Thyroid gland (tissue), 4 donors: Measurements from ENCODE around the gene BTN1A1. TPM values are rescaled to one million over a fixed set of nuclear protein-coding genes. Genes with fewer than 3 reads are reported as not detected.

Source experiments
- DNase-seq, 2 donors: peaks; one replicate each; pipeline ENCODE4 v3.0.0-alpha.2; 2019
- H3K27ac ChIP-seq, 3 donors: fragments of 200-600 bp; sonication (generic); 1 replicate in 2 of 3; 2 replicates in 1 of 3; pipeline ENCODE4 v1.5.1; 2016 to 2019; ENCODE audit warnings: mild to moderate bottlenecking in 1 of 3, moderate library complexity in 1 of 3
- H3K27me3 ChIP-seq: fragments of 200-600 bp; sonication (generic); one replicate; pipeline ENCODE4 v1.5.1; 2019
- H3K36me3 ChIP-seq, 2 donors: fragments of 200-600 bp; sonication (generic); one replicate each; pipeline ENCODE4 v1.5.1; 2016 to 2019
- H3K4me1 ChIP-seq, 2 donors: fragments of 200-600 bp; sonication (generic); one replicate each; pipeline ENCODE4 v1.5.1; 2017 to 2019
- H3K4me3 ChIP-seq, 3 donors: fragments of 200-600 bp; sonication (generic); replicated peaks in 1 of 3; 1 replicate in 2 of 3; 2 replicates in 1 of 3; pipeline ENCODE4 v1.5.1; 2016; ENCODE audit warnings: mild to moderate bottlenecking in 1 of 3
- H3K9me3 ChIP-seq: fragments of 200-600 bp; sonication (generic); one replicate; pipeline ENCODE4 v1.5.1; 2017
- CTCF ChIP-seq, 6 experiments: fragments of 200-600 bp in 3 of 6; fragments of 450-650 bp in 3 of 6; sonication (generic) in 3 of 6; IDR thresholded peaks; one replicate each; pipeline ENCODE4 v1.5.1; 2016 to 2019; ENCODE audit warnings: antibody characterized with exemption in 6 of 6, mild to moderate bottlenecking in 2 of 6, inconsistent platforms in 1 of 6, moderate library complexity in 1 of 6
- POLR2A ChIP-seq, 2 donors: fragments of 450-650 bp; IDR thresholded peaks; one replicate each; pipeline ENCODE4 v1.6.1; 2017; ENCODE audit warnings: antibody characterized with exemption in 2 of 2, mild to moderate bottlenecking in 2 of 2, moderate library complexity in 1 of 2
- WGBS, 2 donors: methylation state at CpG; one replicate each; pipeline ENCODE4 v1.1.5; 2017; 5-methylcytosine and 5-hydroxymethylcytosine counted together
- intact Hi-C: fragments of 100-400 bp; cut with DNase I; formaldehyde crosslinking; loops from one replicate; pipeline ENCODE4 v1.15.1; 2023
- total RNA-seq, 4 donors: library from RNA; depleted of rRNA; stranded (reverse); fragments of >200 nt; gene quantifications; one replicate each; pipeline ENCODE4 v1.2.3, GENCODE V29; 2016

The BTN1A1 gene
- total RNA-seq, 4 donors from 2014 or later, result not detected

DNA sequence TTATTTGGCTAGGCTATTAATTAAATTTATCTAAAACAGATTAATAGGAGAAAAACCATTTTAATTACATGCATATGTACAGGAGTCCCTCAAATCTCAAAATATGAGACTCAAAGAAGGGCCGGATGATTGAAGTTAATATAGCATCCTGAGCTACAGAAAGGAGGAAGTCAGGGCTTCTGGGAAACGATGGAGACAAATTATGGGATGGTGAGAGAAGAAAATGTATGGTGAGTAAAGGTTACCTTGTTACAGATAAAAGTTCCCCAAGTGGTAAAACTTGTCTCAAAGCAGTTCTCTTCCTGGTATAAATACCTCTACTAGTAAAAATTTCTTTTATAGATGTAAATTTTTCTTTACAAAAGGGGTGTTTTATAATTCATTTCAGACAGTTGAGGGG, 15.9 kb upstream of the BTN1A1 start:
- H3K4me1 ChIP-seq, result no peaks in the 10 kb centered on the region
- H3K9me3 ChIP-seq, result no peaks in the 10 kb centered on the region
- WGBS, 2 donors, result 77 to 78% methylated on average over 2 of the region's 2 CpGs
- TF ChIP-seq CTCF (IDR thresholded peaks at IDR 0.05), result no peak
- no peak for TF ChIP-seq POLR2A (IDR thresholded peaks at IDR 0.05)
- intact Hi-C loops, result no loop called here
- H3K27ac ChIP-seq, result no peak overlapping the region
- H3K27me3 ChIP-seq, result no peaks in the 10 kb centered on the region
- no peaks in the 10 kb centered on the region for H3K36me3 ChIP-seq
- DNase-seq, result no peak
- H3K4me3 ChIP-seq, result no peak overlapping the region

DNA sequence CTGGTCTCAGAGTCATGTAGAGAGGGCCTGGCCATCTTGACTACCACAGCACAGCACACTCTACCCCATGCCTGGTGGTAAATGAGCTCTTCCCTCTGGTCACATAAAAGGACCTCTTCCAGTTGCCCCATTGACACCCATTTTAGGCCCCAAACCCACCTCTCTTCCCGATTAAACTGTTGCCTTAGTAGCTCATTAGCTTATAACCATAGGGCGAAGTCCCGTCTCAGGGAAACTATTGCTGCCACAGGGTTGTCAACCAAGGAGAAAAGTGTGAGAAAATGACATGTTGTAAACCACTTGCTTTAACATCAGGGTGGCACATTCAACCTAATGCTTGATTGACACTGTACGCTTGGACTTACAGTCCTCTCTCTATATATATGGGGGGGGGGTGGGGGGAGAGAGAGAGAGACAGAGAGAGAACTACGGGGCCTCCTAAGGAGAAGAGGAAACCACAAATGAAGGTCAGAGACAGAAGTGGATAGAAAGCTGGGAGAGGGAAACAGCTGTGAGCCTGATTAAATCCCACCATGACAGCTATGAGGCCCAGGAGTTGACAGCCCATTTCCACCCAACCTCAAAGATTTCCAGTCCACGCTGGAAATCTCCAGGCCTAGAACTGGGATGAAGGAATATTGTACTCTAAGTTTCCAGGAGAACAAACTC, 14.9 kb upstream of the BTN1A1 start:
- H3K27ac ChIP-seq, result no peak overlapping the region
- no peak overlapping the region for H3K4me3 ChIP-seq
- H3K27me3 ChIP-seq, result no peaks in the 10 kb centered on the region
- no peaks in the 10 kb centered on the region for H3K9me3 ChIP-seq
- intact Hi-C loops, result no loop called here
- H3K36me3 ChIP-seq, result no peaks in the 10 kb centered on the region
- no peaks in the 10 kb centered on the region for H3K4me1 ChIP-seq
- no peak for DNase-seq
- WGBS, 2 donors, result 88 to 89% methylated on average over 6 of the region's 6 CpGs
- no peak for TF ChIP-seq POLR2A (IDR thresholded peaks at IDR 0.05)
- no peak for TF ChIP-seq CTCF (IDR thresholded peaks at IDR 0.05)

GRCh38 chr6:26486358-26486757, 13.7 kb upstream of the BTN1A1 start:
- Histone ChIP-seq H3K27ac (no peak overlapping the region), H3K27me3 (no peaks in the 10 kb centered on the region), H3K4me3 (no peak overlapping the region), H3K4me1 (no peaks in the 10 kb centered on the region), H3K9me3 (no peaks in the 10 kb centered on the region), H3K36me3 (no peaks in the 10 kb centered on the region)
- TF ChIP-seq CTCF (IDR thresholded peaks at IDR 0.05) (no peak), POLR2A (IDR thresholded peaks at IDR 0.05) (no peak)
- WGBS, 2 donors, result 84 to 85% methylated on average over 5 of the region's 5 CpGs
- no peak for DNase-seq
- intact Hi-C loops, result no loop called here

GRCh38 chr6:26487466-26487865, 12.6 kb upstream of the BTN1A1 start:
- Histone ChIP-seq H3K27ac (no peak overlapping the region), H3K27me3 (no peaks in the 10 kb centered on the region), H3K36me3 (no peaks in the 10 kb centered on the region), H3K4me1 (no peaks in the 10 kb centered on the region), H3K9me3 (no peaks in the 10 kb centered on the region), H3K4me3 (no peak overlapping the region)
- DNase-seq, result no peak
- 88 to 97% methylated on average over 1 of the region's 1 CpG for WGBS, 2 donors
- intact Hi-C loops, result no loop called here
- TF ChIP-seq POLR2A (IDR thresholded peaks at IDR 0.05) (no peak), CTCF (IDR thresholded peaks at IDR 0.05) (no peak)

GRCh38 chr6:26489996-26490964, 9.8 kb upstream of the BTN1A1 start:
- Histone ChIP-seq H3K36me3 (no peaks in the 10 kb centered on the region), H3K27me3 (no peaks in the 10 kb centered on the region), H3K9me3 (no peaks in the 10 kb centered on the region), H3K4me3 (no peak overlapping the region), H3K27ac (no peak overlapping the region), H3K4me1 (no peaks in the 10 kb centered on the region)
- no peak for DNase-seq
- WGBS, 2 donors, result 88 to 92% methylated on average over 8 of the region's 8 CpGs
- TF ChIP-seq POLR2A (IDR thresholded peaks at IDR 0.05), result no peak
- no peak for TF ChIP-seq CTCF (IDR thresholded peaks at IDR 0.05)
- intact Hi-C loops, result no loop called here
